HG03575 (cell line): ENCODE measurements around the gene DNAJC22.
"Not testable (repeated sequence)": the region's sequence is repeated elsewhere in the genome, so short reads cannot be mapped to it uniquely, and the experiment has no call there.

Experiments used
- ATAC-seq: cut with Tn5 transposase; IDR thresholded peaks from one replicate; pipeline ENCODE4 v1.9.1; 2021; ENCODE audit not compliant: unreplicated experiment, insufficient number of reproducible peaks, low FRiP score; ENCODE audit errors: extremely low read depth

The DNAJC22 gene

DNA sequence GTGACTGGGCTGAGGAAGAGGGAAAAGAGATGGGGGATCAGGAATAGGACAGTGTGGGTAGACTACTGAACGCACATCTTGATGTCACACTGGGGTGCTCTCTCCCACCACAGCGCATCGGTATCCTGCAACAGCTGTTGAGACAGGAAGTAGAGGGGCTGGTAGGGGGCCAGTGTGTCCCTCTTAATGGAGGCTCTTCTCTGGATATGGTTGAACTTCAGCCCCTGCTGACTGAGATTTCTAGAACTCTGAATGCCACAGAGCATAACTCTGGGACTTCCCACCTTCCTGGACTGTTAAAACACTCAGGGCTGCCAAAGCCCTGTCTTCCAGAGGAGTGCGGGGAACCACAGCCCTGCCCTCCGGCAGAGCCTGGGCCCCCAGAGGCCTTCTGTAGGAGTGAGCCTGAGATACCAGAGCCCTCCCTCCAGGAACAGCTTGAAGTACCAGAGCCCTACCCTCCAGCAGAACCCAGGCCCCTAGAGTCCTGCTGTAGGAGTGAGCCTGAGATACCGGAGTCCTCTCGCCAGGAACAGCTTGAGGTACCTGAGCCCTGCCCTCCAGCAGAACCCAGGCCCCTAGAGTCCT, 16.6 kb upstream of the DNAJC22 start:
- ATAC-seq = no peak

DNA sequence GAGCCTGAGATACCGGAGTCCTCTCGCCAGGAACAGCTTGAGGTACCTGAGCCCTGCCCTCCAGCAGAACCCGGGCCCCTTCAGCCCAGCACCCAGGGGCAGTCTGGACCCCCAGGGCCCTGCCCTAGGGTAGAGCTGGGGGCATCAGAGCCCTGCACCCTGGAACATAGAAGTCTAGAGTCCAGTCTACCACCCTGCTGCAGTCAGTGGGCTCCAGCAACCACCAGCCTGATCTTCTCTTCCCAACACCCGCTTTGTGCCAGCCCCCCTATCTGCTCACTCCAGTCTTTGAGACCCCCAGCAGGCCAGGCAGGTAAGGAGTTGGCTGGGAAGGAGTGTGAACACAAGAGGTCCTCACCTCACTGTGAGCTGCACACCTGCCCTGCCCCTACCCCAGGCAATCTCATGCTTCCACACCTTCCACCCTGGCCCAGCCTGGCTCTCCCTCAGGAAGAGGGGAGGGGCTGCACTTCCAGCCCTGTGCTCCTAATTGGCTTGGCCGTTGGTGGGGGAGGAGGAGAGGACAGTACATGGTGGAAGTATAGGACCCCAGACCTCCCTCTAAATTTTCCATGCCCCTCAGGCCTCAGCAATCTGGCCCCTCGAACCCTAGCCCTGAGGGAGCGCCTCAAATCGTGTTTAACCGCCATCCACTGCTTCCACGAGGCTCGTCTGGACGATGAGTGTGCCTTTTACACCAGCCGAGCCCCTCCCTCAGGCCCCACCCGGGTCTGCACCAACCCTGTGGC, 15.9 kb upstream of the DNAJC22 start:
- ATAC-seq = no peak

DNA sequence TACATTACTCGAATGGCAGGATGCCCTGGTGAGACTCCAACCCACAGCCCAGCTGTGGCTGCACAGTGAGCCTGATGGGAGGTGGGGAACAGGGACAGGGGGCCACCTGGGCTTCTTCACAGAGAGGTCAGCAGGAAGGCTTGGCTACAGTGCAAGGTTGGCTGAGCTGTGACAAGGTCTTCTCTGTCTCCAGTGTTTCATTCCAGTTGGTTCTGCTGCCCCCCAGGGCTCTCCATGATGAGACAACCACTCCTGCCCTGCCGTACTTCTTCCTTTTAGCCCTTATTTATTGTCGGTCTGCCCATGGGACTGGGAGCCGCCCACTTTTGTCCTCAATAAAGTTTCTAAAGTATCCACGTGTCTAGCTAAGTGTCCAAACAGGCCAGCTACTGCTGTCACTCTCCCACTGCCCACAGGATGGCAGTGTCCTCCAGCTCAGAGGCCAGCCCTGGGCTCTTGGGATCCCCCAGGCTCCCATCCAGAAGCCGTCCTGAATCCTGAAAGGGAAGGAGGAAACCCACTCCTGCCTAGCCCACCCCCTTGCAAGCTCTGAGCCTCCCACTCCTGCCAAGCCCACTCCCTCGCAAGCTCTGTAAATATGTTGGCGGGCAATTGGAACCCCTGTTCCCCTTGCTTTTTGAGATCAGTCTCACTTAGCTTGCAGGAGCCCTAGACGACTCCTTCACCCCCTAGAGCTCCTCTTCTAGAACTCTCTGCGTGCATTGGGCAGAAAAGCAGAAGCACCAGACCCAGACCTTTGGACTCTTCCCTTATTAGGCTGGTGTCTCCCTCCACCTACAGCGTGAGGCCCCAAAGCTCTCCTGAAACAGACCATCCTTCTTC, 15.1 kb upstream of the DNAJC22 start:
- no peak for ATAC-seq

DNA sequence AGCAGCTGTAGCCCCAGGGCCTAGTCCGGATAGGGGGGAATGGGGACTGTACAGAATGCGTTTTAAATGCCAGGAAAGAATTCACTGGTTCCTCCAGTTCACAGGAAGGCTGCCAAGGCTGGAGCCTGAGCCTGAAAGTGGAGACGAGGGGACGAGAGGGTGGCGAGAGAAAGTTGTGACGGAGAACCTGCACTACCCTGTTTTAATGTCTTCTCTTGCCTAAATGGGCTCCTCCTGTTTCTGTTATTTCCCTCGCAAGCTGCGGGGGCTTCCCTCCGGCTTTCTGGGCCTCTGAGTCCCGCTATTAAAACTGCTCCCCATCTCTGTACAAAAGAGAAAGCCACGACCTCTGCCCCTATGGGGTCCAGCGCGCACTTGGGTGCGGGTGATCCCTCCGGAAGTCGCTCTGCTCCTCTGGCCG, 14.2 kb upstream of the DNAJC22 start:
- no peak for ATAC-seq

DNA sequence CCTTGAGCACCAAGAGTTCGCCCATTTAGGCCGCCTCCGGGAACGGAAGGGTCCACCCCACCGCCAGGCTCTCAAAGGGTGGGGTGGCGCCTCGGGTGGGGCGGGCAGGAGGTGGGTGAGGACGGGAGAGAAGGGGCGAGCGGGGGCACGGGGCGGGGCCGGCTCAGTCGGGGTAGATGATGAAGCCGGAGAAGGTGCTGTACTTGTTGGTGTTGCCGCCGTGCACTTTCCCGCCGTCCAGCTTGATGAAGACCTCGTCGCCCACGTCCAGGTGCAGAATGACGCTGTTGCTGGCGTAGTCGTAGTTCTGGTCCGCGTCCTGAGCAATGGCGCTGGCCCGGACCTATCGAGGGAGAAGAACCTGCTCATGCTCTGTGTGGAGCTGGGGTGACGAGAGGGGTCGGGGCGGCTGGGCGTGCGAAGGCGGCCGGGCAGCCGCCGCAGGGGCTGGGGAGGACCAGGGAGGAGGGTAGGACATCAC, 13.8 kb upstream of the DNAJC22 start:
- ATAC-seq = no peak

DNA sequence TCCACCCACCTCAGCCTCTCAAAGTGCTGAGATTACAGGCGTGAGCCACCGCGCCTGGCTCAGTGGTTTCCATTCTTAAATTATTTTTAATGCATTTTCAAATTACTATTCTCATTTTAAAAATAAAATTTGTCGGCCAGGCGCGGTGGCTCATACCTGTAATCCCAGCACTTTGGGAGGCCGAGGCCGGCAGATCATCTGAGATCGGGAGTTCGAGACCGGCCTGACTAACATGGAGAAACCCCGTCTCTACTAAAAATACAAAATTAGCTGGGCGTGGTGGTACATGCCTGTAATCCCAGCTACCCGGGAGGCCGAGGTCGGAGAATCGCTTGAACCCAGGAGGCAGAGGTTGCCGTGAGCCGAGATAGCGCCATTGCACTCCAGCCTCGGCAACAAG, 12.9 kb upstream of the DNAJC22 start:
- not testable (repeated sequence) for ATAC-seq

DNA sequence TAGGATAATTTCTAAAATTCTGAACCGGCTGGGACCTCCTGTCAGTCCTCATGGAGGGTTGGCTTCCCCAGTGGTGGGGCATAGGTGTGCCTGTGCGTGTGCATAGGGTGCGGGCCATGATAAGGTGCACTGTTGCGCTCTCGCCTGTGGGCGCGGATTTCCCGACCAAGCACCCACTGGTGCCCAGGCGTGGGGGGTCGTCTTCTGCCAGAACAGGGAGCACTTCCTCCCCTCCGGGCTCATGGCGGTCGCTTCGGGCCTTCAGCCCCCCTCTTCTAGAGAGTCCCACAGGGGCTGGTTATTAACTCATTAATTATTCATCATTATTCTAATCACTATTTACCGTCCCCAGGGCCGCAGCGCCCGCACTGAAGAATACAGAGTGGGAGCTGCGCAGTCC, 12.5 kb upstream of the DNAJC22 start:
- ATAC-seq = no peak

DNA sequence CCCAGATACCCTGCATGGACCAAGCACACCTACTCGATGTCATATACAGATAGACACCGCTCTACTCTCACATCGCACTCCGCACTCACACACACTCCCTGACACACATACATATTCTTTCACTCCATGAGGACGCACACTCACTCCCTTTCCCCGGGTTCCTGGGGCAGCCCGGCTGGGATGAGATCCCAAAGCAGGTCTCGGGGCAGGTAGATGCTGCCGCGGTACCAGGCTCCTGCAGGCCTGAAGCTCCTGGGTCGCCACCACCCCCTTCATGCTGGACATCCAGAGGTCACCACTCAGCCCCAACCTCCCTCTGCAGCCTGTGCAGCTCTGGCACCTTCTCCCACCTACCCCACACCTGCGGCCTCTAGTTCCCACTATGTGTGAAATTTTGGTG, 12.0 kb upstream of the DNAJC22 start:
- ATAC-seq = no peak

DNA sequence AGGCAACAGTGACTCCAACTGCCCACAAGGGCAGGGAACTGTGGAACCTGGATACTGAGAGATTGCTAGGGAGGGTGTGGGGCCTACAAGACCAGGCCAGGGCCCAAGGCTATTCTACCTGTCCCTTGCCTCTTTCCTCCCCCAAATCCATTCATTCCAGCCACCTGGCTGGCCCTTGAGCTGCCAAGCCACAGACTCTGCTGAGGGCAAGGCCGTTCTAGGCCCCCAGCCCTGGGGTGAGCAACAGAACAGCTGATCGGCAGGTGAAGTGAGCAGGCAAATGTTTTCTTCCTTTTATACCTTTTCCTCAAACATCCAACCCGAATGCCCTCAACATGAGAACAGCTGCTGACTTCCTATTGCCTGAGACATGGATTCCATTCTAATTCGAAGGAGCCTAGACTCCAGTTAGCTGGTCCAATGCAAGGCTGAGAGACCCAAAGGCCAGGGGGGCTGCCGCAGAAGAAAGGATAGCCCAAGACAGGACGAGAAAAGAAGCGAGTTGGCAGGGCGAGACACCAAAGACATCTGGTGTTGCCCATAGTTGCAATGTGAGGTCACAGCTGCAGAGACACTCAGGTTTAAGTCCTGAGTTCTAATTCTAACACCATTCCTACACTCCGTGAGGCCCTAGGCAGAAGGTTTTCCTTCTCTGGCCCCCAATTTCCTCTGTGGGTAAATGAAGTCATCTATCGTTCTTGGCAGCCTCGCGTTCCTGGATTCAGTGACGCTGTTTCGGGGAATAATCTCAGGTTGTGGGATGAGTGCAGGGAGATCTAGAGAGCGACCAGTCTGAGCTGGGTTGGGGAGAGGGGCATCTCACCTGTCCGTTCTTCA, 11.4 kb upstream of the DNAJC22 start:
- ATAC-seq = no peak

DNA sequence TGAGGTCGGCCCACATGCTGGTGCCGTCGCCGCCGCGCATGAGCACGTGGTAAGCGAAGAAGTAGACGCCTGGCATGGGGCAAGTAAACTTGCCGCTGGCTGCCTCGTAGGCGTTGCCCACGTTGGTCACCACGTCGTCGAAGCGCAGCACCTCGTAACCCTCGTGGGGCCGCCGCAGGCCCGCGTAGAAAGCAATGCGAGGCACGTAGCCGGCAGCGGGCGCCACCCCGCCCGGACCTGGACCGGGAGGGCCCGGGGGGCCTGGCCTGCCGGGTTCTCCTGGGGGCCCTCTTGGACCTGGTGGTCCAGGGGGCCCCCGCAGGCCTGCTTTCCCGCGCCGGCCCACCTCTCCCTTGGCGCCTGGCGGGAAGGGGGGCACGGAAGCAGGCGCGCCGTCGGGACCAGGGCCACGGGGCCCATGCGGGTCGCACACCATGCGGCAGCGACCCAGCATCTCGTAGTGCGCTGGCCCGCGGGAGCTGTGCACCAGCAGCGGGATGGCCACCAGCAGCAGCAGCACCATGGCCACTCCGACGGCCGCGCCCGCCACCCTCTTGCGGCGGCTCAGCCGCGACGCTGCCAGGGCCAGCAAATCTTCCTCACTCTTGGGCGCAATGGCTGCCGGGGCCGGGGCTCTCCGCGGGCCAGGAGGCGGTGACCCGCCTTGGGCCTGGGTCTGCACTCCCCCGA, 10.6 kb upstream of the DNAJC22 start:
- ATAC-seq = no peak

DNA sequence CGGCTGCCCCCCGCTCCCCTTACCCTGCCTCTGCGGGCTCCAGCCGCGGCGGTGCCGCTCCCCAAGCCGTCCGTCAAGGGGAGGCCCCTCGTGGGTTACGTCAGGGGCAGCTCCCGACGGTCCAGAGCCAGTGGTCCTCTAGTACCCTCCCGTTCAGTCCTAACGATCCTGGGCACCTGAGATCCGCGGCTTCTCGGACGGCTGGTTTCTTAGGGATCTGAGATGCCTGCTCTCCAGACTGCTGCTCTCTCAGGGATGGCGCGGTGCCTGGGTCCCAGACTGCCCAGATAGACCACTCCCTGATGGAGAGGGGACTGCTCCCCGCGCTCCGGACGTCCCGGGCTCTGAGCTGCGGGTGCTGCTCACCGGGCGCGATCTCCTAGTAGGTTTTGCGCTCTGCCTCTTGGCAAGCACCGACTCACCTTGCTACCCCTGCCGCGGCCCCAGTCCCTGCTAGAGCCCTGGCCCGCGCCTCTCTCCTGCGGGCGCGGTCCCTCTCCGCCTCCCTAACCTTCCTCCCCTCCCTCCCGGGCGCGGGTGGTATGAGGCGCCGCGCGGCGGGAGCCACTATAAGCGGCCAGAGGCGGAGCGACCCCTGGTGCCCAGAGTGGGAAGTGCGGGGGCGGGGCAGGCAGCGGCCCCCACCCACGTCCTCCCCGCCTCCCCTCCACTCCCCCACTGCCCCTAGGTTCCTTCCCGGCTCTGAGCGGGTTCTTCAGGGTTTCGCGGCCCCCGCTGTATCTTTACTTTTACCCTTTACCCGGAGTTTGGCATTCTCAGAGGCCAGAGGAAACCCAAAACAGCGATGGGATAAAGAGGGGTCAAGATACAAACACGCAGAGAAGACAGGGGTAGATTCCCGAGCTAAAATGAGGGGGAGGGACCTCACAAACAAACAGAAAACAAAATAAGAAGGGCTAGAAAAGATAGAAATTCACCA, 9.8 kb upstream of the DNAJC22 start, which contains the start of gene C1QL4:
TSS of gene C1QL4 (minus strand) at position 544 of the 940 bp plus-strand sequence. CDS start 711 bp downstream, outside the sequence.
- ATAC-seq = no peak

DNA sequence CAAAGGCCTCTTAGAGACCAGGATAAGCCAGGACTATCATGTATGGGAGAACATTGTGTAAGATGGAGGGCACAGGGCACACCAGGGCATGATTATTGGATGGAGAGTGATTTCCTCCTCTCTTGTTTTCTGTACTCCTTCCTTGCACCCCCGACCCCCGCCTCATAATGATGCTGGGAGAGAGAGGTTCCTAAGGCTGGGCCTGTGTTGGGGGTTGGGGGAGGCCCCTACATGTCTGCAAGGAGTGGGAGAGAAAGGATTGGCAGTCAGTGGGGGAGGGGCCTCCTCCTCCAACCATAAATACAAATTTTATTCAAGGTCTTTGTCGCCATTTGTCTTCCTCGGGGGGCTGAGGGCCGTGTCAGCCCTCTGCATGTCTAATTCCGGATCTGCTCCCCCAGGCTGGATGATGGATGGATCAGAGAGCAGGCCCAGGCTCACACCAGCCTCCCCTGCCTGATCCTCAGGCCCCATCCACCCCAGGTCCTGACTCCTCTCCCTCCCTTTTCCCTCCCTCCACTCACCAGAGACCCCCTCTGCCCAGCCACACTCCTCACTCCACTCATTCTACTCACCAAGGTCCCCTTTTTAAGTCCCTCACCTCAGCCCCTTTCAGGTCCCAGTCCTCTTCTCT, 7.7 kb upstream of the DNAJC22 start:
- no peak for ATAC-seq

DNA sequence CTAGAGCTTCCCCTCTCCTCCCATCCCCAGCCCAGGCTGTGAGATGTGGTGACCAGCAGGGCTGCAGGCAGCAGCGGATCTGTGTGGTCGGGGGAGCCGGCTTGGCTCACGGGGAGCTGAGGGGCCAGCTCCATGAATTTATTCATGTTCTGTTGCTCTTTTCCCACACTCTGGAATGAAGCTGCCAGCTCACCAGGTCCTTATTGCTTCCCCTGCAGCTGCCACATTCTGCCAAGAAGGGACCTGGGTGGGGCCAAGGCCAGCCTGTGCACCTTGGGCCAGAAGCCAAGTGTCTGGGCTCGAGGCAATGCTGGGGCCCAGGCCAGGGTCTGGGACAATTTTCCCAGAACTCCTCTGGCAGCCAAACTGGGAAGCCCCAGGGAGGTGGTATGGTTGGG, 7.2 kb upstream of the DNAJC22 start:
- no peak for ATAC-seq

DNA sequence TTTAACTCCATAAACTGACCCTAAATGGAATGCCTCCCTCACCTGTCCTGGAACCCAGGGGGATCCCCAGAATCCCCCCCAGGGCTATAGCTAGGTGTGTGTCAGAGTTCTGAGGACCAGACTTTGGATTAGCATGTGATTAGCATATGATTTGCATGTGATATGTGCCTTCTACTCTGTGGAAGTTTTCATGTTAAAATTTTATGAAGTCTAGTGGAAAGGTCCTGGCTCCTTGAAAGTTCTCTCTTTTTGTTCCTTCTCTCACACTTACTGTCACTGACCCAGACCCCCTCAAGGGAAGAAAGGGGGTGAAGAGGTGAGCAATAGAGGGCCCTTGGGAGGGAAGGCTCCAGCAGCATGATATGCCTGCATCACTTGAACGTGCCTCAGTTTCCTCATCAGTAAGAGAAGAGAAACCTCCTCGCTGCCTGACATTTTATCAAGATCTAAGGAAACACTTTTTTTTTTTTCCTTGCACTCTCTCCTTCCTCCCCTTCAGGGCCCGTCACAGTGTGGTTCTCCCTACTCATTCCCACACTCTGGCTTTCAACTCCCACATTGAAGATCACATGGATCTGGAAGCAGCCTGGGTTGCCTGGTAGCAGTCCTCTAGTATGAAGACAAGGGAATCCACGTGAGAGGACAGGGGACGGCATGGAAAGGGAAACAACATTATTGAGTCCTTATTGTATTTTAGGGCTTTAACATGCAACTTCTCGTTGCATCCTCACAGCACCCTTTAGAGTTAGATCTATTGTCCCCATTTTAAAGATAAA, 6.4 kb upstream of the DNAJC22 start:
- no peak for ATAC-seq

DNA sequence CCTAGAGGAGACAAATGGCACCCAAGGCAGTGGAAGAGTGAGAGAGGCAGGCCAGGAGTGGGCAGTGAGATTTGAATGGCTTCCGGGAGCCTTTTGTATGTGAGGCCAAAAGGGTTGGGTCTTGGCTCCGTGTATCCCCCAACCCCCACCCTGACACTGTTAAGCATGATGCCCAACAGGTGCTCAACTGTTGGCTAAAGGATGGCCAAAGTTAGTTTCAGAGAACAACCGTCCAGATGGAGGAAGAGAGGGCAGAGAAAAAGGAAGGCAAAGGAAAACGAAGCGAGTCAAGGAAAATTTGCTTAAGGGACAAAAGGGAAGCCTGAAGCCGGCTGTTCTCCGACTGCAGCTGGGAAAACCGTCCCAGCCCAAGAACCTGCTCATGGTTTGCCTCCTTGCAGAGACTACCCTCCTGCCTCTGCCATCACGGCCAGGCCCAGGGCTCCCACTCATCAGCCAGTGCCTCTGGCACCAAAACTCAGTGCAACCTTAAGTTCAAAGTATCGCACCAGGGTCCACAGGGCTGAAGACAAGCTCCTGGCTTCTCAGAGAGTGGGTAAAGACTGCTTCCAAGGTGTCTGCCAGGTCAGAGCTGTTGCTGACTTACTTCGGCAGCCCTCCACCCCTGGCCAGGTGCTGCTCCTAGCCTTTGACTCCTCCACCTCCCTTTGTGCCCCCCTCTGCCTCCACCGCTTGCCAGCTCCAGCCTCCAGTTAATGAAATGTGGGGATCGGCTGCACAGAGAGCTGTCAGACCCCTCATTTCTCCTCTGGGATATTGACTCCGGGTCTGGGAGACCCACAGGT, 5.5 kb upstream of the DNAJC22 start:
- no peak for ATAC-seq

DNA sequence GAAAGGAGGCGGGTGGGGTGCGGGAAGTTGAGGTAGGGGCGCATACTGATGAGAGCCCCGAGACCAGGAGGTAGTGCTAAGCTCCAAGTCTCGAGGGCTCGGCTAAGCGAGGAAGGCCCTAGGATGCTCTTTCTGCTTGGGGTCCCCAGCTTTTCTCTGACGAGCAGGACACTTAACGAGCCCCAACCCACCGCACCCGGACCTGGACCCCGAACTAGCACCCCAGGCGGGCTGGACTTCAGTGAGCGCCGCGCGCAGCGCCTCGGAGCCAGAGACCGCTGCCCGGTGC, 5.0 kb upstream of the DNAJC22 start:
- ATAC-seq = no peak
